ENCODE data around the gene KCNC1.

KCNC1 gene

DNA sequence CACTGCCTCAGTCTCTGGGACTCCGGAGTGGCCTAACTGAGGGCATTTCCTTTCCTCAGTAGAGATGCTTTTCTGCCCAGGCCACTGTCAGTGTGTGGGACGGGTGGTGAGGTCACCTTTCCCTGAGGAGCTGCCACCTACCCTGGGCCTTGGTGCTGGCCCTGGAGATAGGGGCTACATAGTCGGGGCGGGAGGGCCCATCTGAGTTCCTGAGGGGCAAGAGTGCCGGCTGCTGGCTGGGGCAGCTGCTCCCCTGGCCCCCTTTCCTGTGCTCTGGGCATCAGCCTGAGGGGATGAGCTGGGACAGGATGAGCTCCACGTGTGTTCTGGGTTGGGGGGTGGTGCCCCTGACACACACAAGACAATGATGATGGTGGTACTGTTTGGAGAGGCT is 5.4 kb downstream of the KCNC1 start:
- DNase-seq = no peak

- no peak for DNase-seq
Observed at GRCh38 chr11:17740649-17741235, 6.2 kb downstream of the KCNC1 start.

DNA sequence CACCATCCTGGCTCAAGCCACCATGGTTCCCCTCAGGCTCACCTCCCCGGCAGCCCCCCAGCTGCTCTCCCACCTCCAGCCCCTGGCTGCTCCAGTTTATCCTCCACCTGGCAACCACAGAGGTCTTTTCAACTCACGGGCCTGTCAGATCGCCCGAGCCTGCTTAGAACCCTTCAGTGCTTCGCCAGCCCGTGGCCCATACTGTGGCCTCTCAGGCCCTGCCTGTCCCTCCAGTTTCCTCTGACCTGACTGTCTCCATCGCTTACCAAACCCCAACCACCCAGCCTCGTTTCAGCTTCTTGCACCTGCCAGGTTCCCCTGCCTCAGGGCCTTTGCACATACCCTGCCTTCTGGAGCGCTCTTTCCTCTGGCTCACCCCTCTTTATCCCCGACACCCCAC is 6.9 kb downstream of the KCNC1 start:
- no peak for DNase-seq

GRCh38 chr11:17742019-17742418 is 7.4 kb downstream of the KCNC1 start:
- DNase-seq = no peak

GRCh38 chr11:17743026-17743807 is 8.6 kb downstream of the KCNC1 start:
- no peak for DNase-seq

DNA sequence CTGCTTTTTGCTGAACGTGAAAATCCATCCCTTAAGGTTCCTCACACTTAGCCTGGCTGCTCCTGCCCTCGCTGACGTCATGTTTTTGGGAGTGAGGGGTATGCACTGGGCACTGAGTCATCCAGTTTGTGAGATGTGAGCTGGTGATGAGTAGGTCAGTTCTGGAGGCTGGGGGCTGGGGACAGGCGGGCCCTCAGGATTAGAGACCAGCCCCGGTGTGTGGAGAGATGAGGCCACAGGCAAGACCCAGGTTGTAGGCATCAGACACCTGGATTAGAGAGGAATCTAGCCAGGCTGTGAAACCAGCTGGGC is 9.2 kb downstream of the KCNC1 start:
- DNase-seq = no peak

DNA sequence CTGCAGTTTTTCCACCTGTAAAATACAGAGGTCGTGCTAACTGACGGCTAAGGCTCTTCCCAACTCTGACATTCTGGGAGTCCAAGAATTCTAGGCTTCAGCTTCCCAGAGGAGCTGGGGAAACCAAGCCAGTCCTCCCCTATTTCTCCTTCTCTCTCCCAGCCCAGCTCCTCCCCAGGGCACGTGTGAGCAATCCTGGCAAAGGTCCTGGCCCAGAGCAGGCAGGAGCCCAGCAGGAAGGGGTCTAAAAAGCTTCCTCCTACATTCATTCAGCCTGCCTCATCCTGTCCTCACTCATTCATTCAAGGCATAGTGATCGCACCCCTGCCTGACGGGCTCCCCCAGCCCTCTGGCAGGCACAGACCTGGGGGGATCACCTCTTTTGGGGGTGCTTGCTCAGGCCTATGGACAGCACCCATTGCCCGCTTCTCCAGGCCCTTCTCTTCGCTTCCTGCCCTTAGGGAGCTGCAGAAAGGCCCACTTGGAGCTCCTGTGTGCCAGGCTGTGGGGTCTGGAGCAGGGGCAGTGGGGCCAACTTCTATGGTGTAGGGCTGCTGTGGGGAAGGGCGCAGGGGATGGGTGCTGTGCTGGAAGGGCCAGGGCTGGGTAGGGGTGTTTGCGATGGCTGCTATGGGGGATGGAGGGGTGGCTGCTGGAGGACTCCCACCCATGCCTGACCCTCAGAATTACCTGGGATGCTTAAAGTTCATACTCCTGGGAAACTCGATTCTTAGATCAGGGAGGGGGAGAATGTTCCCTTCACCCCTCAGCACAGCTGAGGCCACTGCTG is 9.8 kb downstream of the KCNC1 start:
- no peak for DNase-seq

GRCh38 chr11:17745023-17745772 is 10.6 kb downstream of the KCNC1 start:
- no peak for DNase-seq

GRCh38 chr11:17746096-17746495 is 11.5 kb downstream of the KCNC1 start:
- DNase-seq = no peak

DNA sequence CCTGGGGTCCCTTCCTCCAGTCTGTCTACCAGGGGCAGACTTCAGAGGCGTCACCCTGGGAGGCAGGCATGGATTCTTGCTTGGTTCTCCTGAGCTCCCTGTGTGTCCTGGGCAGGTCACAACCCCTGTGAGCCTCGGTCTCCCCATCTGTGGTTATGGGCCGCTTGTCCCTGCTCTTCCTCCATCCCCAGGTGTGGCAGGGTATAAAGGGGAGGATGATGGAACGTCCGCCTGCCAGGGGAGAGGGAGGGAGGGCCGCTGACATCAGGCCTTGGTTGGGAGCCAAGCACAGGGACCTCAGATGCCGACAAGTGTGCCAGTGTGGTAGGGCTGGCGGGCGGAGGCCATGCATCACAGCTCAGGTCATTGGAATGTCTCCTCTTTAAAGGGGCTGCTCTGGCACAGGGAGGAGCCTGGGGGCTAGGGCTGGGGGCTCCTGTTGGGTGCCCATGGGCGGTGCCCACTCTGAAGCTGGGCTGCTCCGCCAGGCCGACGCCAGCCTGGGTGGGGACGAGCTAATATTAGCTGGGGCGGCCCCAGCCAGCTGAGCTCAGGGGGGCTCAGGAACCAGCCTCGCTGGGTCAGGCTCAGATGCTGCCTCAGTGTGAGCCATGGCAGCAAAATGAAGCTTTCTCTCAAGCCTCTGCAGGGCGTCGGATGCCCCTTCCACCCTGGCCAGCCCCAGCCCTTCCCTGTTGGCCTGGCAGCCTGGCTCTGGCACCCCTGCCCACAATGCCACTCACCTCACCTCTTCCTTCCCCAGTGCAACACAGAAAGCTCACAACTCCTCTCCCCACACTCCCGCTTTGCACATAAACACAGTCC is 12.8 kb downstream of the KCNC1 start:
- DNase-seq = no peak

GRCh38 chr11:17748044-17748443 is 13.5 kb downstream of the KCNC1 start:
- no peak for DNase-seq

GRCh38 chr11:17748761-17749721 is 14.5 kb downstream of the KCNC1 start:
- no peak for DNase-seq

- DNase-seq = no peak
Observed at GRCh38 chr11:17750013-17750800, 15.6 kb downstream of the KCNC1 start.

GRCh38 chr11:17750801-17751165 is 16.2 kb downstream of the KCNC1 start:
- no peak for DNase-seq

- DNase-seq = no peak
Observed at GRCh38 chr11:17751558-17751957, 17.0 kb downstream of the KCNC1 start.

DNA sequence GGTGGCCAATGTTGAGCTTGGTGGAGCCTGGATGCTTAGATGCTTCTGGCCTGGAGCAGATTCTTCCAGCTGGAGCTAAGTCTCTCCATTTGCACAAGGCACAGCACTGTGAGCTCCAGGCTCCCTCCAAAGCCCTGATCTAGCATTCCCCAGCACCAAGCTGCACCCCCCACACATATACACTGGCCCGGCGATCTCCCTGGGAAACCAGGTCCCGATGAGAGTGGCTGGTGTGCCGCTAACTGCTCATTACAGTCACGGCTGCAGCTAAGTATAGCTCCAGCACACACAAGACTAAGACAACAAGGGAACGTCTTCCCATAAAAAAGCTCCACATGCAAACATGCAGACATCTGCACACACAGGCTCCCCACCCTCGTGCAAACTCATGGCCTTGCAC is 17.6 kb downstream of the KCNC1 start:
- no peak for DNase-seq

GRCh38 chr11:17753153-17753552 is 18.6 kb downstream of the KCNC1 start:
- DNase-seq = no peak

GRCh38 chr11:17753641-17754040 is 19.1 kb downstream of the KCNC1 start:
- no peak for DNase-seq

- DNase-seq = no peak
Observed at GRCh38 chr11:17755891-17756290, 21.3 kb downstream of the KCNC1 start.
